ENCODE measurements around the gene CAPN13. TPM values are rescaled to one million over a fixed set of nuclear protein-coding genes. Genes with fewer than 3 reads are reported as not detected.

Gene CAPN13
- total RNA-seq, 1 experiment from 2014 or later = 12.0 TPM

GRCh38 chr2:30820381-30821055, 13.3 kb upstream of the CAPN13 start:
- Mint-ChIP-seq H3K36me3 (ENCODE audit: insufficient read depth, unreplicated experiment) (no peaks in the 10 kb centered on the region), H3K9me3 (ENCODE audit: low read depth, unreplicated experiment) (no peaks in the 10 kb centered on the region), H3K4me1 (ENCODE audit: low read depth, unreplicated experiment) (no peaks in the 10 kb centered on the region), H3K27ac (ENCODE audit: unreplicated experiment) (no peak overlapping the region), H3K27me3 (ENCODE audit: unreplicated experiment) (peaks cover 36% of the 10 kb centered on the region), H3K4me3 (ENCODE audit: low read depth, unreplicated experiment) (no peak overlapping the region)
- CTCF ChIA-PET = no interaction called here
- intact Hi-C loops (cut with micrococcal nuclease; ENCODE audit: unreplicated experiment) = no loop called here
- TF ChIP-seq CTCF (IDR thresholded peaks at IDR 0.05; ENCODE audit: unreplicated experiment) = no peak
- no peak for DNase-seq
- no TSS peak for BruUV-seq (replicated peaks)

GRCh38 chr2:30809938-30810337, 2.7 kb upstream of the CAPN13 start:
- Mint-ChIP-seq H3K27ac (ENCODE audit: unreplicated experiment) (no peak overlapping the region), H3K27me3 (ENCODE audit: unreplicated experiment) (peaks cover 39% of the 10 kb centered on the region), H3K4me1 (ENCODE audit: low read depth, unreplicated experiment) (peaks cover 16% of the 10 kb centered on the region), H3K4me3 (ENCODE audit: low read depth, unreplicated experiment) (no peak overlapping the region), H3K36me3 (ENCODE audit: insufficient read depth, unreplicated experiment) (peaks cover 6% of the 10 kb centered on the region), H3K9me3 (ENCODE audit: low read depth, unreplicated experiment) (peaks cover 2% of the 10 kb centered on the region)
- no TSS peak for BruUV-seq (replicated peaks)
- intact Hi-C loops (cut with micrococcal nuclease; ENCODE audit: unreplicated experiment) = no loop called here
- CTCF ChIA-PET = no interaction called here
- TF ChIP-seq CTCF (IDR thresholded peaks at IDR 0.05; ENCODE audit: unreplicated experiment) = no peak
- no peak for DNase-seq

- H3K27ac Mint-ChIP-seq (ENCODE audit: unreplicated experiment) = no peak overlapping the region
- peaks cover 6% of the 10 kb centered on the region for H3K36me3 Mint-ChIP-seq (ENCODE audit: insufficient read depth, unreplicated experiment)
- peaks cover 27% of the 10 kb centered on the region for H3K27me3 Mint-ChIP-seq (ENCODE audit: unreplicated experiment)
- no peaks in the 10 kb centered on the region for H3K9me3 Mint-ChIP-seq (ENCODE audit: low read depth, unreplicated experiment)
- H3K4me3 Mint-ChIP-seq (ENCODE audit: low read depth, unreplicated experiment) = no peak overlapping the region
- CTCF ChIA-PET = no interaction called here
- no peak for TF ChIP-seq CTCF (IDR thresholded peaks at IDR 0.05; ENCODE audit: unreplicated experiment)
- BruUV-seq (replicated peaks) = no TSS peak
- intact Hi-C loops (cut with micrococcal nuclease; ENCODE audit: unreplicated experiment) = no loop called here
- H3K4me1 Mint-ChIP-seq (ENCODE audit: low read depth, unreplicated experiment) = peaks cover 16% of the 10 kb centered on the region
- no peak for DNase-seq
Observed at GRCh38 chr2:30808695-30809094, 1.4 kb upstream of the CAPN13 start.

GRCh38 chr2:30803281-30803680, 4.0 kb downstream of the CAPN13 start:
- H3K27me3 Mint-ChIP-seq (ENCODE audit: unreplicated experiment) = no peaks in the 10 kb centered on the region
- H3K4me3 Mint-ChIP-seq (ENCODE audit: low read depth, unreplicated experiment) = no peak overlapping the region
- no peak for DNase-seq
- TF ChIP-seq CTCF (IDR thresholded peaks at IDR 0.05; ENCODE audit: unreplicated experiment) = no peak
- no peak overlapping the region for H3K27ac Mint-ChIP-seq (ENCODE audit: unreplicated experiment)
- CTCF ChIA-PET = no interaction called here
- H3K9me3 Mint-ChIP-seq (ENCODE audit: low read depth, unreplicated experiment) = no peaks in the 10 kb centered on the region
- peaks cover 6% of the 10 kb centered on the region for H3K36me3 Mint-ChIP-seq (ENCODE audit: insufficient read depth, unreplicated experiment)
- intact Hi-C loops (cut with micrococcal nuclease; ENCODE audit: unreplicated experiment) = no loop called here
- BruUV-seq (replicated peaks) = no TSS peak
- peaks cover 16% of the 10 kb centered on the region for H3K4me1 Mint-ChIP-seq (ENCODE audit: low read depth, unreplicated experiment)
